Measurements from ENCODE around the gene SCYL3.

- no peak for TF ChIP-seq POLR2A (IDR thresholded peaks at IDR 0.05)
- TF ChIP-seq, protein P1, sequence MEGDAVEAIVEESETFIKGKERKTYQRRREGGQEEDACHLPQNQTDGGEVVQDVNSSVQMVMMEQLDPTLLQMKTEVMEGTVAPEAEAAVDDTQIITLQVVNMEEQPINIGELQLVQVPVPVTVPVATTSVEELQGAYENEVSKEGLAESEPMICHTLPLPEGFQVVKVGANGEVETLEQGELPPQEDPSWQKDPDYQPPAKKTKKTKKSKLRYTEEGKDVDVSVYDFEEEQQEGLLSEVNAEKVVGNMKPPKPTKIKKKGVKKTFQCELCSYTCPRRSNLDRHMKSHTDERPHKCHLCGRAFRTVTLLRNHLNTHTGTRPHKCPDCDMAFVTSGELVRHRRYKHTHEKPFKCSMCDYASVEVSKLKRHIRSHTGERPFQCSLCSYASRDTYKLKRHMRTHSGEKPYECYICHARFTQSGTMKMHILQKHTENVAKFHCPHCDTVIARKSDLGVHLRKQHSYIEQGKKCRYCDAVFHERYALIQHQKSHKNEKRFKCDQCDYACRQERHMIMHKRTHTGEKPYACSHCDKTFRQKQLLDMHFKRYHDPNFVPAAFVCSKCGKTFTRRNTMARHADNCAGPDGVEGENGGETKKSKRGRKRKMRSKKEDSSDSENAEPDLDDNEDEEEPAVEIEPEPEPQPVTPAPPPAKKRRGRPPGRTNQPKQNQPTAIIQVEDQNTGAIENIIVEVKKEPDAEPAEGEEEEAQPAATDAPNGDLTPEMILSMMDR (IDR thresholded peaks at IDR 0.05) = no peak
Observed at GRCh38 chr1:169879034-169879840, 14.5 kb downstream of the SCYL3 start.

All from right lobe of liver (tissue), 4 donors.